Mesenchymal stem cell (in vitro differentiated cells and primary cell): Measurements from ENCODE around the gene DCAKD.

Experiments
- DNase-seq: peaks from one replicate; pipeline ENCODE4 v3.0.0-alpha.2; 2013
- H2AFZ ChIP-seq: one replicate; pipeline ENCODE4 v1.6.1; 2013; ENCODE audit warnings: low read depth, mild to moderate bottlenecking, control low read depth, inconsistent platforms, low read length, moderate library complexity
- H2AK5ac ChIP-seq: 2 replicates; pipeline ENCODE4 v1.6.1; 2013; ENCODE audit warnings: low read length, moderate library complexity, mild to moderate bottlenecking, inconsistent platforms; ENCODE audit not compliant: severe bottlenecking
- H2BK120ac ChIP-seq: one replicate; pipeline ENCODE4 v1.6.1; 2013; ENCODE audit warnings: low read depth, mild to moderate bottlenecking, inconsistent platforms, low read length, moderate library complexity
- H2BK12ac ChIP-seq, 2 experiments: one replicate each; pipeline ENCODE4 v1.6.1; 2013; ENCODE audit warnings: inconsistent platforms in 2 of 2, low read length in 2 of 2, mild to moderate bottlenecking in 2 of 2, moderate library complexity in 2 of 2, control low read depth in 1 of 2
- H2BK15ac ChIP-seq: one replicate; pipeline ENCODE4 v1.6.1; 2013; ENCODE audit warnings: mild to moderate bottlenecking, low read depth, inconsistent platforms; ENCODE audit not compliant: poor library complexity, severe bottlenecking
- H2BK5ac ChIP-seq: 2 replicates; pipeline ENCODE4 v1.6.1; 2013; ENCODE audit warnings: low read depth, mild to moderate bottlenecking, low read length, control low read depth, inconsistent platforms; ENCODE audit not compliant: poor library complexity, severe bottlenecking
- H3K14ac ChIP-seq, 2 experiments: one replicate each; pipeline ENCODE4 v1.6.1; 2013; ENCODE audit warnings: inconsistent platforms in 2 of 2, low read length in 2 of 2, control low read depth in 1 of 2, mild to moderate bottlenecking in 1 of 2, moderate library complexity in 1 of 2
- H3K18ac ChIP-seq, 2 experiments: one replicate each; pipeline ENCODE4 v1.6.1; 2013; ENCODE audit warnings: inconsistent platforms in 2 of 2, low read length in 2 of 2, control low read depth in 1 of 2, low read depth in 1 of 2, mild to moderate bottlenecking in 1 of 2
- H3K23ac ChIP-seq, 2 experiments: one replicate each; pipeline ENCODE4 v1.6.1; 2013; ENCODE audit warnings: inconsistent platforms in 2 of 2, low read length in 2 of 2, mild to moderate bottlenecking in 2 of 2, moderate library complexity in 2 of 2, control low read depth in 1 of 2
- H3K27ac ChIP-seq: 2 replicates; pipeline ENCODE4 v1.5.1; 2013; ENCODE audit warnings: mild to moderate bottlenecking, moderate library complexity, low read length, control low read depth, inconsistent platforms; ENCODE audit not compliant: poor library complexity, severe bottlenecking
- H3K27me3 ChIP-seq, 2 experiments: 2 replicates each; pipeline versions ENCODE4 v1.6.1 to v1.7.0; 2013; ENCODE audit warnings: low read length in 2 of 2, mild to moderate bottlenecking in 2 of 2, moderate library complexity in 2 of 2, control low read depth in 1 of 2, inconsistent platforms in 1 of 2; ENCODE audit not compliant: control insufficient read depth in 1 of 2, insufficient read depth in 1 of 2
- H3K36me3 ChIP-seq, 2 experiments: 2 replicates each; pipeline versions ENCODE4 v1.6.1 to v1.7.0; 2013; ENCODE audit warnings: low read length in 2 of 2, control low read depth in 1 of 2, inconsistent platforms in 1 of 2, low read depth in 1 of 2, mild to moderate bottlenecking in 1 of 2; ENCODE audit not compliant: insufficient read depth in 2 of 2, control insufficient read depth in 1 of 2
- H3K4ac ChIP-seq, 2 experiments: one replicate each; pipeline ENCODE4 v1.6.1; 2013; ENCODE audit warnings: inconsistent platforms in 2 of 2, low read length in 2 of 2, mild to moderate bottlenecking in 2 of 2, moderate library complexity in 2 of 2, control low read depth in 1 of 2, low read depth in 1 of 2
- H3K4me1 ChIP-seq: 2 replicates; pipeline ENCODE4 v1.6.1; 2013; ENCODE audit warnings: low read depth, low read length, control low read depth; ENCODE audit not compliant: control insufficient read depth, insufficient read depth
- H3K4me2 ChIP-seq: 2 replicates; pipeline ENCODE4 v1.6.1; 2013; ENCODE audit warnings: low read length, mild to moderate bottlenecking, inconsistent platforms; ENCODE audit not compliant: poor library complexity, severe bottlenecking
- H3K4me3 ChIP-seq, 2 experiments: 2 replicates each; pipeline versions ENCODE4 v1.5.1 to v1.7.0; 2013; ENCODE audit warnings: low read length in 2 of 2, mild to moderate bottlenecking in 2 of 2, control low read depth in 1 of 2, low read depth in 1 of 2; ENCODE audit not compliant: insufficient read depth in 1 of 2
- H3K79me1 ChIP-seq: replicated peaks from 2 replicates; pipeline ENCODE4 v1.6.1; 2013; ENCODE audit warnings: mild to moderate bottlenecking, control low read depth, low read length, inconsistent platforms; ENCODE audit not compliant: poor library complexity, severe bottlenecking
- H3K9ac ChIP-seq: 2 replicates; pipeline ENCODE4 v1.7.0; 2013; ENCODE audit warnings: mild to moderate bottlenecking, low read length, moderate library complexity
- H3K9me3 ChIP-seq: 2 replicates; pipeline ENCODE4 v1.7.0; 2013; ENCODE audit warnings: mild to moderate bottlenecking, low read length; ENCODE audit not compliant: control insufficient read depth
- H4K8ac ChIP-seq: one replicate; pipeline ENCODE4 v1.6.1; 2013; ENCODE audit warnings: inconsistent platforms, mild to moderate bottlenecking, low read length, moderate library complexity
- H4K91ac ChIP-seq: one replicate; pipeline ENCODE4 v1.6.1; 2013; ENCODE audit warnings: mild to moderate bottlenecking, low read length, inconsistent platforms
- WGBS: methylation state at CpG from one replicate; pipeline ENCODE4 v1.1.7; 2013; ENCODE audit warnings: mixed read lengths; 5-methylcytosine and 5-hydroxymethylcytosine counted together

The DCAKD gene

GRCh38 chr17:45091778-45092425 is 40.5 kb upstream of the DCAKD start:
- peaks cover 17% of the 10 kb centered on the region for H3K79me1 ChIP-seq
- H3K27ac ChIP-seq: peak overlapping the region; percentile 4
- peak overlapping the region in 1 of 2 experiments; percentile 71 for H3K18ac ChIP-seq
- H2AFZ ChIP-seq: no peak overlapping the region
- no peak overlapping the region for H3K4me2 ChIP-seq
- no peak overlapping the region for H2BK120ac ChIP-seq
- peak overlapping the region; percentile 3 for H2AK5ac ChIP-seq
- H2BK12ac ChIP-seq: no peak overlapping the region
- no peaks in the 10 kb centered on the region for H3K9me3 ChIP-seq
- H2BK15ac ChIP-seq: no peak overlapping the region
- no peak overlapping the region for H3K14ac ChIP-seq
- peak overlapping the region; percentile 64 for H3K9ac ChIP-seq
- H4K91ac ChIP-seq: peak overlapping the region; percentile 3
- 83% methylated on average over 8 of the region's 11 CpGs for WGBS
- H4K8ac ChIP-seq: no peak overlapping the region
- peaks cover 32% of the 10 kb centered on the region for H3K4me1 ChIP-seq
- H3K23ac ChIP-seq: no peak overlapping the region
- H3K4ac ChIP-seq: no peak overlapping the region
- H3K4me3 ChIP-seq: no peak overlapping the region
- DNase-seq: peak; percentile 66
- no peaks in the 10 kb centered on the region for H3K27me3 ChIP-seq
- H2BK5ac ChIP-seq: no peak overlapping the region
- peaks cover 55 to 77% of the 10 kb centered on the region in 2 experiments for H3K36me3 ChIP-seq

- peaks cover 58 to 74% of the 10 kb centered on the region in 2 experiments for H3K36me3 ChIP-seq
- H3K4me2 ChIP-seq: peak overlapping the region; percentile 2
- H3K18ac ChIP-seq: no peak overlapping the region
- H3K9ac ChIP-seq: peak overlapping the region; percentile 55
- H4K8ac ChIP-seq: peak overlapping the region; percentile 66
- no peaks in the 10 kb centered on the region for H3K27me3 ChIP-seq
- H2AFZ ChIP-seq: no peak overlapping the region
- peak overlapping the region in 1 of 2 experiments; percentile 33 for H2BK12ac ChIP-seq
- peak overlapping the region; percentile 73 for H4K91ac ChIP-seq
- no peak overlapping the region for H2BK15ac ChIP-seq
- no peak overlapping the region for H2BK5ac ChIP-seq
- H2BK120ac ChIP-seq: no peak overlapping the region
- peak overlapping the region; percentile 81 for H3K27ac ChIP-seq
- no peak overlapping the region for H3K14ac ChIP-seq
- no peak for DNase-seq
- no peaks in the 10 kb centered on the region for H3K9me3 ChIP-seq
- no peak overlapping the region for H3K23ac ChIP-seq
- peaks cover 12% of the 10 kb centered on the region for H3K79me1 ChIP-seq
- peaks cover 32% of the 10 kb centered on the region for H3K4me1 ChIP-seq
- no peak overlapping the region for H3K4me3 ChIP-seq
- no peak overlapping the region for H3K4ac ChIP-seq
- WGBS: 99% methylated on average over 3 of the region's 3 CpGs
- peak overlapping the region; percentile 76 for H2AK5ac ChIP-seq
Measured at GRCh38 chr17:45090711-45091110, 39.3 kb upstream of the DCAKD start.

- Histone ChIP-seq H3K27me3 (no peaks in the 10 kb centered on the region), H3K4me1 (peaks cover 32% of the 10 kb centered on the region), H3K4me3 (no peak overlapping the region), H4K8ac (no peak overlapping the region), H3K18ac (no peak overlapping the region), H2BK15ac (no peak overlapping the region), H2AK5ac (peak overlapping the region; percentile 11), H2BK120ac (no peak overlapping the region), H4K91ac (no peak overlapping the region), H3K36me3 (peaks cover 54 to 79% of the 10 kb centered on the region in 2 experiments), H2BK5ac (no peak overlapping the region), H3K9me3 (no peaks in the 10 kb centered on the region), H3K9ac (no peak overlapping the region), H2AFZ (no peak overlapping the region), H3K27ac (peak overlapping the region; percentile 2), H3K14ac (no peak overlapping the region), H3K23ac (no peak overlapping the region), H2BK12ac (no peak overlapping the region), H3K4ac (no peak overlapping the region), H3K79me1 (peaks cover 14% of the 10 kb centered on the region), H3K4me2 (no peak overlapping the region)
- DNase-seq: no peak
- WGBS: 98% methylated on average over 3 of the region's 3 CpGs
Measured at GRCh38 chr17:45088741-45089140, 37.3 kb upstream of the DCAKD start.

GRCh38 chr17:45087978-45088377 is 36.5 kb upstream of the DCAKD start:
- Histone ChIP-seq H3K14ac (no peak overlapping the region), H2AK5ac (no peak overlapping the region), H2BK5ac (no peak overlapping the region), H3K18ac (no peak overlapping the region), H3K9me3 (no peaks in the 10 kb centered on the region), H3K4ac (no peak overlapping the region), H3K9ac (peak overlapping the region; percentile 53), H3K36me3 (peaks cover 55 to 83% of the 10 kb centered on the region in 2 experiments), H2BK12ac (no peak overlapping the region), H3K4me1 (peaks cover 25% of the 10 kb centered on the region), H4K91ac (no peak overlapping the region), H3K27ac (peak overlapping the region; percentile 46), H3K23ac (no peak overlapping the region), H3K27me3 (no peaks in the 10 kb centered on the region), H2AFZ (no peak overlapping the region), H3K4me3 (no peak overlapping the region), H4K8ac (no peak overlapping the region), H3K4me2 (no peak overlapping the region), H2BK15ac (no peak overlapping the region), H2BK120ac (no peak overlapping the region), H3K79me1 (peaks cover 16% of the 10 kb centered on the region)
- no peak for DNase-seq
- 94% methylated on average over 5 of the region's 5 CpGs for WGBS
